ENCODE measurements around the gene FCSK.
"Not testable (repeated sequence)": the region's sequence is repeated elsewhere in the genome, so short reads cannot be mapped to it uniquely, and the experiment has no call there.

Gene FCSK

DNA sequence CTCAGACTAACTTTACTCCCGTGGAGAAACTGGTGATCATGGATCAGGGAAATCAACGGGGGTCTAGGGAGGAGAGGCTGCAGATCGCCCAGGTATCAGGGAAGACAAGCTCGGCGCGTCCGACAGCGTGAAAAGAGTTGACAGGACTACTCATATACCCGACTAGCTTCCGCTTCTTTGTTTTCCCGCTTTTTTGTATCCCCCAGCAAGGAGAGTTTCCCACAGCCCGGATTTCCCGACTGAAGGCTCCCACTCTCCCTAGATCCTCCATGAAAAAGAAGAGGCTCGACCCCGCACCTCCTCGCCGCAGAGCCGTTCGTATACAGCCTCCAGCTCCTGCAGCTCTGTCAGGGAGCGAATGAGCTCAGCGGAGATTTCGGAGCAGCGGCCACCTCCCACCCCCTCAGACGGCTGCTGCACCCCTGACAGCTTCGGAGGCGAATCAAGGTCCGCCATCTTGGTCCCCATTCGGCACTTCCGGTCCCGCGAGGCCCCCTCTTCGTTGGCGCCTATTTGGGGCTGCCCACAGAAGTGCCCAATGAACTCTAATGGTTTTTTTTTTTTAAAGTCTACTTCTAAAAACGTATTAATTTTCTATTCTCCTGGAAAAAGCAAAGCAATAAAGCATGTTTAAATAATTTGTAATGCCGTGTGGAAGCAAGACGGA is 68.8 kb downstream of the FCSK start, which contains the start of gene COG4:
COG4 (minus strand) TSS at position 479 of the 667 bp plus-strand sequence; CDS start at position 468, 11 bp downstream.
- H3K9me3 ChIP-seq (ENCODE audit: control insufficient read depth in 2 of 2, low read length in 2 of 2): no peaks in the 10 kb centered on the region
- peak within 1 kb of the TSS; percentile 85 to 97 for H3K9ac ChIP-seq (ENCODE audit: low read depth in 1 of 2, low read length in 2 of 2)
- H3K4me3 ChIP-seq (ENCODE audit: low read length in 2 of 2): peak within 1 kb of the TSS; percentile 97 to 100
- H3K36me3 ChIP-seq (ENCODE audit: control insufficient read depth in 2 of 2, insufficient read depth in 2 of 2, low read length in 2 of 2): peaks cover 13 to 15% of the 10 kb centered on the region in 2 donors
- H3K27me3 ChIP-seq (ENCODE audit: control insufficient read depth in 2 of 2, insufficient read depth in 2 of 2, low read length in 2 of 2): no peaks in the 10 kb centered on the region
- H3K27ac ChIP-seq (ENCODE audit: low read depth in 2 of 2, low read length in 2 of 2): peak within 1 kb of the TSS; percentile 59 to 85
- peaks cover 10 to 20% of the 10 kb centered on the region in 2 donors for H3K4me1 ChIP-seq (ENCODE audit: control insufficient read depth in 2 of 2, insufficient read depth in 2 of 2, low read length in 2 of 2)

DNA sequence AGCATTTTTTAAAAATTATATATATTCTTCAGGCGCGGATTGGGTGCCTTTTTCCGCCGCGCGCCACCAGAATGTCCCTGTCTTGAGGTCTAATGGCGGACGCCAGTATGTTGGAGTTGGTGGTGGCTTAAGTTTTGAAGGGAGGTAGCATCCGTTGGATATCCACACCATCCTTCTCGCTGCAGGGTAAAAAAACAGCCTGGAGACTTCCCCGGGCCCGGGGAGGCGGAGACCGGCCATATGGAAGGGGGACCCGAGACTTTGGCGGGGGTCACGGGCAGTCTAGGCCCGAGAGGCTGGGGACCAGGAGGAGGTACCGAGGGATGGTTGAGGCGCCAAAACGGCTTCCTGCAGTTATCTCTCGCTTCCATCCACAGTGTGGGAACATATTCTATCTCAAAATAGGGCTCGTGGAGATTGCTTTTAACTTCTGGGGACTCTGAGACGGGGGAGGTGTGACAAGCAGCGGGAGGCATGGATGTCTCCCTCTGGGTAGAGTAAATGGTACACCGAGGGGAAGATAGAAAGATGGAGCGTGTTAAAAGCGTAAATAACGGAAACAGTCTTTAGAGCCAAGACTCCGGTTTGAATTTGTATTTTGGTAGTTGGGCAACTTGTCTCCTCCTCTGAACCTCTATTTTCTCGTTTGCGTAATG is 69.5 kb downstream of the FCSK start, which contains the start of gene SF3B3:
SF3B3 (plus strand) TSS at position 74 of the 656 bp plus-strand sequence. CDS start 2,841 bp downstream, outside the sequence.
- Histone ChIP-seq H3K9ac (ENCODE audit: low read depth in 1 of 2, low read length in 2 of 2) (peak within 1 kb of the TSS; percentile 85 to 97), H3K36me3 (ENCODE audit: control insufficient read depth in 2 of 2, insufficient read depth in 2 of 2, low read length in 2 of 2) (peaks cover 15 to 17% of the 10 kb centered on the region in 2 donors), H3K9me3 (ENCODE audit: control insufficient read depth in 2 of 2, low read length in 2 of 2) (no peaks in the 10 kb centered on the region), H3K4me3 (ENCODE audit: low read length in 2 of 2) (peak within 1 kb of the TSS; percentile 97 to 100), H3K4me1 (ENCODE audit: control insufficient read depth in 2 of 2, insufficient read depth in 2 of 2, low read length in 2 of 2) (peaks cover 10 to 20% of the 10 kb centered on the region in 2 donors), H3K27ac (ENCODE audit: low read depth in 2 of 2, low read length in 2 of 2) (peak within 1 kb of the TSS; percentile 59 to 85), H3K27me3 (ENCODE audit: control insufficient read depth in 2 of 2, insufficient read depth in 2 of 2, low read length in 2 of 2) (no peaks in the 10 kb centered on the region)

DNA sequence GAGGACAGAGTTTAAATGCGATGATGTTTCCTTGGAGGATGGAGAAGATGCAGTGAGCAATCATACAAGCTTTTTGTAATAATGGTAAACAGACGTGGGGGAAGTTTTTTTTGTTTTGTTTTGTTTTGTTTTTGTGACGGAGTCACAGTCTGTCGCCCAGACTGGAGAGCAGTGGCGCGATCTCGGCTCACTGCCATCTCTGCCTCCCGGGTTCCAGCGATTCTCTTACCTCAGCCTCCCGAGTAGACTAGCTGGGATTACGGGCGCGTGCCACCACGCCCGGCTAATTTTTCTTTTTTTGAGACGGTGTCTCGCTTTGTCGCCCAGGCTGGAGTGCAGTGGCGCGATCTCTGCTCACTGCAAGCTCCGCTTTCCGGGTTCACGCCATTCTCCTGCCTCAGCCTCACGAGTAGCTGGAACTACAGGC is 70.0 kb downstream of the FCSK start:
- not testable (repeated sequence) for H3K27me3 ChIP-seq (ENCODE audit: control insufficient read depth in 2 of 2, insufficient read depth in 2 of 2, low read length in 2 of 2); H3K9me3 ChIP-seq (ENCODE audit: control insufficient read depth in 2 of 2, low read length in 2 of 2)
- Histone ChIP-seq H3K4me3 (ENCODE audit: low read length in 2 of 2) (peak overlapping the region; percentile 97 to 100), H3K36me3 (ENCODE audit: control insufficient read depth in 2 of 2, insufficient read depth in 2 of 2, low read length in 2 of 2) (peaks cover 21 to 22% of the 10 kb centered on the region in 2 donors), H3K27ac (ENCODE audit: low read depth in 2 of 2, low read length in 2 of 2) (peak overlapping the region; percentile 59 to 85), H3K4me1 (ENCODE audit: control insufficient read depth in 2 of 2, insufficient read depth in 2 of 2, low read length in 2 of 2) (peaks cover 10 to 20% of the 10 kb centered on the region in 2 donors), H3K9ac (ENCODE audit: low read depth in 1 of 2, low read length in 2 of 2) (peak overlapping the region; percentile 85 to 97)

DNA sequence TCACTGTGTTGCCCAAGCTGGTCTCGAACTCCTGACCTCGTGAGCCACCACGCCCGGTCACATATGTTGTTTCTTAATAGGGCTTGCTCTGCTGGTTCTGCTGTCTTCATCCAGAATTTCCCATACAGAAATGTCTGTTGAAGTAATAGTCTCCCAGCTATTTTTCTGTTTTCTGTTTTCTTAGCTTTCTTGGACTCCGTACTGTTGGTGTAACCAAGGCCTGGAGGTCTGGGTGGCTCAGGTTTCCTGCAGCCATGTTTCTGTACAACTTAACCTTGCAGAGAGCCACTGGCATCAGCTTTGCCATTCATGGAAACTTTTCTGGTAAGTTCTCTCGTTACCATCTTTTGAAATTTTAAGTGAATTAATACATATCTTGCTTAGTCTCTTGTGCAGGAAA is 72.0 kb downstream of the FCSK start:
- Histone ChIP-seq H3K4me1 (ENCODE audit: control insufficient read depth in 2 of 2, insufficient read depth in 2 of 2, low read length in 2 of 2) (peaks cover 10 to 20% of the 10 kb centered on the region in 2 donors), H3K27ac (ENCODE audit: low read depth in 2 of 2, low read length in 2 of 2) (no peak overlapping the region), H3K27me3 (ENCODE audit: control insufficient read depth in 2 of 2, insufficient read depth in 2 of 2, low read length in 2 of 2) (no peaks in the 10 kb centered on the region), H3K36me3 (ENCODE audit: control insufficient read depth in 2 of 2, insufficient read depth in 2 of 2, low read length in 2 of 2) (peaks cover 31 to 34% of the 10 kb centered on the region in 2 donors), H3K9ac (ENCODE audit: low read depth in 1 of 2, low read length in 2 of 2) (no peak overlapping the region), H3K9me3 (ENCODE audit: control insufficient read depth in 2 of 2, low read length in 2 of 2) (no peaks in the 10 kb centered on the region), H3K4me3 (ENCODE audit: low read length in 2 of 2) (no peak overlapping the region)

DNA sequence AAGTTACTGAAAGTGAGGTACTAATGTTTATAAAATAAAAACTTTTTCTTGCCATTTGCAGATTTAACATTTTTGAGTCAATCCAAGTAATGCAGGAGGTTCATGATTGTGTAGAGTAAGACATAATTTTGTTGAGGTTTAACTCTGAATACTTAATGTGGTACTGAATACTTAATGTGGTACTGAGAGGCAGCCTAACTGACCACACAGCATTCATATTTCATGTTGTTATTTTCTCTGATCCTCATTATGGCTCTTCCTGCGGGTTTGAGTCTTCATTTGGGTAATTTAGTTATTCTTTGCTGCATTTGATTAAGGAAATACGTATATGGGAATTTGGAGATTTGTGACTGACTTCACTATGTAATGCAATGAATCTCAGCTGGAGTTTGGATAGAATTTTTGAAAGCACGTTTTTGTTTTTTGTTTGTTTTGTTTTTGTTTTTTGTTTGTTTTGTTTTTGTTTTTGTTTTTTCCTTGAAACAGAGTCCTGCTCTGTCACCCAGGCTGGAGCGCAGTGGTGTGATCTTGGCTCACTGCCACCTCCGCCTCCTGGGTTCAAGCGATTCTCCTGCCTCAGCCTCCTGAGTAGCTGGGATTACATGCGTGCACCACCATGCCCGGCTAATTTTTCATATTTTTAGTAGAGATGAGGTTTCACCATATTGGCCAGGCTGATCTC is 73.1 kb downstream of the FCSK start:
- Histone ChIP-seq H3K9ac (ENCODE audit: low read depth in 1 of 2, low read length in 2 of 2) (no peak overlapping the region), H3K36me3 (ENCODE audit: control insufficient read depth in 2 of 2, insufficient read depth in 2 of 2, low read length in 2 of 2) (peaks cover 40 to 42% of the 10 kb centered on the region in 2 donors), H3K4me1 (ENCODE audit: control insufficient read depth in 2 of 2, insufficient read depth in 2 of 2, low read length in 2 of 2) (peaks cover 7 to 16% of the 10 kb centered on the region in 2 donors)

DNA sequence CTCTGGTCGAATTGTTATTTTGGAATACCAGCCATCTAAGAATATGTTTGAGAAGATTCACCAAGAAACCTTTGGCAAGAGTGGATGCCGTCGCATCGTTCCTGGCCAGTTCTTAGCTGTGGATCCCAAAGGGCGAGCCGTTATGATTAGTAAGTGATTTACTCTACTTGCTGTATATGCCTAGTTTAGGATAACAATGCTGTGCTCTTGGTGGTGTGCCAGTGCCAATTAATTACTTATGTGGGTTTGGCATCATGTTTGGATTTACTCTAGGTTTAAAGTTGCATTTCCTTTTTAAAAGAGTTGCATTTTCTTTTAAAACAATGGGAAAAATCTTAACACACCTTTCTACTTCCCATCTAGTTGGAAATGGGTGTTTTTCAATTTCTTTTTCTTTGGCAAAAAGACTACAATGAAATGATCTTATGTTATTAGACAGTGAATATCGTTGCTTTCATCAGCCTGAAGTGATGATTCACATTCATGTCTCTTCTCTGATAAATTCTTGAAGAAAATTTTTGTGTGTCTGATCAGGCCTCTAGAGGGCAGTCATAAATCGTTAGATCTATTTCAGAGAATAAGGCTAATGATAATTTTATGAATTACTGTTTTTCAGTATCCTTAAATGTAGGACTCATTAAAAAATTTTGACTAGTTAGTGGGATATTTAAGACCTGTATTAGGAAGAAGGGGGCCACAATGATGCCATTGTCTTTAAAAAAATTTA is 74.8 kb downstream of the FCSK start:
- Histone ChIP-seq H3K4me3 (ENCODE audit: low read length in 2 of 2) (no peak overlapping the region), H3K27me3 (ENCODE audit: control insufficient read depth in 2 of 2, insufficient read depth in 2 of 2, low read length in 2 of 2) (no peaks in the 10 kb centered on the region), H3K9ac (ENCODE audit: low read depth in 1 of 2, low read length in 2 of 2) (no peak overlapping the region), H3K9me3 (ENCODE audit: control insufficient read depth in 2 of 2, low read length in 2 of 2) (no peaks in the 10 kb centered on the region), H3K4me1 (ENCODE audit: control insufficient read depth in 2 of 2, insufficient read depth in 2 of 2, low read length in 2 of 2) (peaks cover 5 to 13% of the 10 kb centered on the region in 2 donors), H3K27ac (ENCODE audit: low read depth in 2 of 2, low read length in 2 of 2) (no peak overlapping the region), H3K36me3 (ENCODE audit: control insufficient read depth in 2 of 2, insufficient read depth in 2 of 2, low read length in 2 of 2) (peaks cover 57 to 59% of the 10 kb centered on the region in 2 donors)

More for the DNA sequence above, 73.1 kb downstream of the FCSK start:
- H3K4me3 ChIP-seq (ENCODE audit: low read length in 2 of 2): no peak overlapping the region
- no peak overlapping the region for H3K27ac ChIP-seq (ENCODE audit: low read depth in 2 of 2, low read length in 2 of 2)
- H3K9me3 ChIP-seq (ENCODE audit: control insufficient read depth in 2 of 2, low read length in 2 of 2): no peaks in the 10 kb centered on the region
- H3K27me3 ChIP-seq (ENCODE audit: control insufficient read depth in 2 of 2, insufficient read depth in 2 of 2, low read length in 2 of 2): no peaks in the 10 kb centered on the region

Data from mucosa of rectum (tissue), 2 donors.